ENCODE data around the gene ACACB.

DNA sequence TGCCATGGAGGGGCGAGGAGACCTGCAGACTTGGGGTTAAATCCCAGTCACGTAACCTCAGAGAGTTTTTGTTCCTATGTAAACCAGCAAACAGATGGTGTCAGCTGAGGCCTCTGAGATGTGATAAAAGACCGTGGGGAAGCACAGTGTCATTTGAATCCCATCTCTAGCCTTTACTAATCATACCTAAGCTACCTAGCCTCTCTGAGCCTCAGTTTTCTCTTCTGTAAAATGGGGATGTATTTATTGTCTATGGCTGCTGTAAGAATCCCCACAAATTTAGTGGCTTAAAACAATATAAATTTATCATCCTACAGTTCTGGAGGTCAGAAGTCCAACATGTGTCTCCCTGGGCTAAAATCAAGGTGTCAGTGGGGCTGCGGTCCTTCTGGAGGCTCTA, 158.8 kb downstream of the ACACB start:
- no peak for TF ChIP-seq GATA3 (IDR thresholded peaks at IDR 0.05; ENCODE audit: low read depth, low read length)
- TF ChIP-seq GATA2 (IDR thresholded peaks at IDR 0.05; ENCODE audit: low read depth, low read length), result no peak

Measured in SH-SY5Y (cell line).